HEK293 (cell line): ENCODE results near the gene ZNF608.

ENCODE experiments used
- CTCF ChIA-PET: fragments of 350-600 bp; formaldehyde crosslinking; extraction: SDS; loops from one replicate; lab custom pipeline; 2021; ENCODE audit warnings: antibody characterized with exemption; lab: Yijun Ruan, JAX
- POLR2A ChIA-PET: fragments of 300-600 bp; formaldehyde crosslinking; extraction: SDS; loops from one replicate; lab custom pipeline; 2020; ENCODE audit warnings: antibody characterized with exemption, inconsistent platforms; lab: Yijun Ruan, JAX
- H3K27ac ChIP-seq: fragments of 200-500 bp; sonication (Bioruptor generic); 2 replicates; pipeline ENCODE4 v1.5.1; 2014; ENCODE audit warnings: low read depth, low read length, control low read depth, inconsistent platforms; ENCODE audit errors: extremely low read depth
- H3K36me3 ChIP-seq, 2 experiments: fragments of 200-500 bp in 1 of 2; sonication (Bioruptor generic) in 1 of 2; 1 replicate in 1 of 2; 2 replicates in 1 of 2; pipeline ENCODE4 v1.5.1; 2014 to 2017; ENCODE audit warnings: inconsistent platforms in 2 of 2, low read length in 2 of 2; ENCODE audit not compliant: control insufficient read depth in 2 of 2, insufficient read depth in 1 of 2
- H3K4me1 ChIP-seq: fragments of 200-500 bp; sonication (Bioruptor generic); 2 replicates; pipeline ENCODE4 v1.5.1; 2014; ENCODE audit warnings: mild to moderate bottlenecking, low read length, inconsistent platforms; ENCODE audit not compliant: control insufficient read depth, insufficient read depth
- H3K4me3 ChIP-seq: 2 replicates; pipeline ENCODE4 v1.5.1; 2011; ENCODE audit warnings: low read depth, mild to moderate bottlenecking, control low read depth, low read length, moderate library complexity
- H3K9me3 ChIP-seq: fragments of 200-500 bp; sonication (Bioruptor generic); 2 replicates; pipeline ENCODE4 v1.5.1; 2014; ENCODE audit warnings: low read depth, low read length, inconsistent platforms; ENCODE audit not compliant: control insufficient read depth, insufficient read depth
- KLF10 ChIP-seq: fragments of 450-650 bp; IDR thresholded peaks from 2 replicates; pipeline ENCODE4 v1.5.1; 2018; ENCODE audit warnings: missing biosample characterization, mild to moderate bottlenecking, missing genetic modification characterization
- KLF16 ChIP-seq: fragments of 450-650 bp; formaldehyde crosslinking; IDR thresholded peaks from 2 replicates; pipeline ENCODE4 v1.5.1; 2017; ENCODE audit warnings: missing biosample characterization, missing genetic modification characterization
- KLF9 ChIP-seq: fragments of 450-650 bp; formaldehyde crosslinking; IDR thresholded peaks from 2 replicates; pipeline ENCODE4 v1.5.1; 2016; ENCODE audit warnings: missing biosample characterization, missing genetic modification characterization, low read depth
- MZF1 ChIP-seq: fragments of 450-650 bp; formaldehyde crosslinking; IDR thresholded peaks from 2 replicates; pipeline ENCODE4 v1.5.1; 2017; ENCODE audit warnings: missing biosample characterization, missing genetic modification characterization, borderline replicate concordance
- SP2 ChIP-seq: fragments of 450-650 bp; formaldehyde crosslinking; IDR thresholded peaks from 2 replicates; pipeline ENCODE4 v1.5.1; 2016; ENCODE audit warnings: missing biosample characterization, missing genetic modification characterization
- SP3 ChIP-seq: fragments of 450-650 bp; formaldehyde crosslinking; IDR thresholded peaks from 2 replicates; pipeline ENCODE4 v1.5.1; 2016; ENCODE audit warnings: missing biosample characterization, missing genetic modification characterization
- TRIM28 ChIP-seq: IDR thresholded peaks from 2 replicates; pipeline ENCODE4 v1.6.1; 2011; ENCODE audit warnings: low read length, control low read depth, borderline replicate concordance
- WT1 ChIP-seq: fragments of 450-650 bp; formaldehyde crosslinking; IDR thresholded peaks from 2 replicates; pipeline ENCODE4 v1.5.1; 2016; ENCODE audit warnings: missing biosample characterization, missing genetic modification characterization
- ZBTB1 ChIP-seq: fragments of 450-650 bp; formaldehyde crosslinking; IDR thresholded peaks from 2 replicates; pipeline ENCODE4 v1.5.1; 2016; ENCODE audit warnings: missing biosample characterization, missing genetic modification characterization
- ZBTB20 ChIP-seq: fragments of 450-650 bp; formaldehyde crosslinking; IDR thresholded peaks from 2 replicates; pipeline ENCODE4 v1.5.1; 2016; ENCODE audit warnings: missing biosample characterization, missing genetic modification characterization
- ZIC2 ChIP-seq: fragments of 450-650 bp; formaldehyde crosslinking; IDR thresholded peaks from 2 replicates; pipeline ENCODE4 v1.5.1; 2016; ENCODE audit warnings: missing biosample characterization, missing genetic modification characterization
- ZNF184 ChIP-seq: fragments of 450-650 bp; IDR thresholded peaks from 2 replicates; pipeline ENCODE4 v1.5.1; 2018; ENCODE audit warnings: missing biosample characterization, mild to moderate bottlenecking, missing genetic modification characterization
- ZNF2 ChIP-seq: fragments of 450-650 bp; formaldehyde crosslinking; IDR thresholded peaks from 2 replicates; pipeline ENCODE4 v1.5.1; 2016; ENCODE audit warnings: missing biosample characterization, missing genetic modification characterization
- ZNF23 ChIP-seq: fragments of 450-650 bp; formaldehyde crosslinking; IDR thresholded peaks from 2 replicates; pipeline ENCODE4 v1.5.1; 2016; ENCODE audit warnings: missing biosample characterization, missing genetic modification characterization, borderline replicate concordance
- ZNF239 ChIP-seq: fragments of 450-650 bp; formaldehyde crosslinking; IDR thresholded peaks from 2 replicates; pipeline ENCODE4 v1.5.1; 2016; ENCODE audit warnings: missing biosample characterization, missing genetic modification characterization
- ZNF324 ChIP-seq: fragments of 450-650 bp; formaldehyde crosslinking; IDR thresholded peaks from 2 replicates; pipeline ENCODE4 v1.5.1; 2016; ENCODE audit warnings: missing biosample characterization, missing genetic modification characterization
- ZNF350 ChIP-seq: fragments of 450-650 bp; formaldehyde crosslinking; IDR thresholded peaks from 2 replicates; pipeline ENCODE4 v1.5.0; 2017; ENCODE audit warnings: missing biosample characterization, mild to moderate bottlenecking, missing genetic modification characterization
- ZNF366 ChIP-seq: fragments of 450-650 bp; formaldehyde crosslinking; conservative IDR thresholded peaks from 2 replicates; pipeline ENCODE4 v1.5.1; 2016; ENCODE audit warnings: missing biosample characterization, missing genetic modification characterization
- ZNF426 ChIP-seq: fragments of 450-650 bp; formaldehyde crosslinking; IDR thresholded peaks from 2 replicates; pipeline ENCODE4 v1.5.1; 2017; ENCODE audit warnings: missing biosample characterization, missing genetic modification characterization, mild to moderate bottlenecking, inconsistent platforms, moderate library complexity
- ZNF473 ChIP-seq: fragments of 450-650 bp; formaldehyde crosslinking; IDR thresholded peaks from 2 replicates; pipeline ENCODE4 v1.5.1; 2017; ENCODE audit warnings: missing biosample characterization, missing genetic modification characterization
- ZNF544 ChIP-seq: fragments of 450-650 bp; formaldehyde crosslinking; IDR thresholded peaks from 2 replicates; pipeline ENCODE4 v1.5.0; 2017; ENCODE audit warnings: missing biosample characterization, missing genetic modification characterization
- ZNF596 ChIP-seq: fragments of 450-650 bp; IDR thresholded peaks from 2 replicates; pipeline ENCODE4 v1.5.0; 2018; ENCODE audit warnings: missing biosample characterization, mild to moderate bottlenecking, missing genetic modification characterization, moderate library complexity
- ZNF660 ChIP-seq: fragments of 450-650 bp; IDR thresholded peaks from 2 replicates; pipeline ENCODE4 v1.5.1; 2018; ENCODE audit warnings: missing biosample characterization, mild to moderate bottlenecking, missing genetic modification characterization
- ZNF791 ChIP-seq: fragments of 450-650 bp; formaldehyde crosslinking; IDR thresholded peaks from 2 replicates; pipeline ENCODE4 v1.5.1; 2016; ENCODE audit warnings: missing biosample characterization, missing genetic modification characterization
- TF ChIP-seq, protein P1 (sequence below): fragments of 450-650 bp; formaldehyde crosslinking; IDR thresholded peaks from 2 replicates; pipeline ENCODE4 v1.5.1; 2016; ENCODE audit warnings: missing biosample characterization, missing genetic modification characterization
- TF ChIP-seq, protein P2 (sequence below): fragments of 450-650 bp; formaldehyde crosslinking; IDR thresholded peaks from 2 replicates; pipeline ENCODE4 v1.5.1; 2017; ENCODE audit warnings: missing biosample characterization, missing genetic modification characterization
- TF ChIP-seq, protein P3 (sequence below): fragments of 450-650 bp; formaldehyde crosslinking; IDR thresholded peaks from 2 replicates; pipeline ENCODE4; 2016; ENCODE audit warnings: missing biosample characterization, missing genetic modification characterization
- TF ChIP-seq, protein P4 (sequence below): fragments of 450-650 bp; formaldehyde crosslinking; IDR thresholded peaks from 2 replicates; pipeline ENCODE4 v1.5.1; 2016; ENCODE audit warnings: missing biosample characterization, missing genetic modification characterization

The ZNF608 gene

DNA sequence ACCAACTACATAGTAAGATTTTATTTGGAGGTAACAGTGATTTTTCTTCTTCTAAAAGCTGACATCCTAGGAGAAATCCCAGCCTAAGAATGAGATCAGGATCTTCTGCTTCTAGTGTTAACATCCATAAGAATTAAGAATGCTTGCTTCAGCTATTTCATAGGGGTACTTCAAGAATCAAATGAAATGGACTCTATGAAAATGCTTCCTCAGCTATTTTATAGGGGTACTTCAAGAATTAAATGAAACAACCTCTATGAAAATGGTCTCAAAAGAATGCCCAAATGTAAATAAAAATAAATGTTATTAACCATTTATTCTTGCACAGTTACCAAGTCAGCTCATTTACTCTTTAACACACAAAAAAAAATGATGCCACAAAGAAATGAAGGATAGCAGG, 31.5 kb downstream of the ZNF608 start (continued):
- TF ChIP-seq ZNF324 (tag by site-specific recombination) (no peak), WT1 (tag by site-specific recombination) (no peak), KLF10 (tag by site-specific recombination) (no peak), ZNF473 (tag by site-specific recombination) (no peak), TRIM28 (no peak)

DNA sequence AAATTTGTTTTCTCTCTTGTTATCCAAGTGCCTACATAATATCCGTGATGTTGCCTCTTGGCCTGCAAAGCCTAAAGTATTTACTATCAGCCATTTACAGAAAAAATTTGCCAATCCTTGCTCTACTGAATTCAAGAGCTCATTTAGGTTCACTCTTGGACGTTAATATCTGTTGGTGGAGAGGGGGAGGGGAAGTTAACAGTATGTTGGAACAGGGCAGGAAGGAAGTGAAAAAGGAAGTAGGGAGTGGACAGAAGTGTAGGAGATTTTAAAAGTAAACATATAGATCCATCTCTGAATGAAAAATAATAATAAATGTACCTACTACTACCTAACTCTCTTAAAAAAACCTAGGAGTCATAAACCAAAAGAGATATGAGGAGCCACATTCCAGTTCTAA, 32.8 kb downstream of the ZNF608 start:
- POLR2A ChIA-PET = no interaction called here
- CTCF ChIA-PET = no interaction called here
- TF ChIP-seq, protein P1, sequence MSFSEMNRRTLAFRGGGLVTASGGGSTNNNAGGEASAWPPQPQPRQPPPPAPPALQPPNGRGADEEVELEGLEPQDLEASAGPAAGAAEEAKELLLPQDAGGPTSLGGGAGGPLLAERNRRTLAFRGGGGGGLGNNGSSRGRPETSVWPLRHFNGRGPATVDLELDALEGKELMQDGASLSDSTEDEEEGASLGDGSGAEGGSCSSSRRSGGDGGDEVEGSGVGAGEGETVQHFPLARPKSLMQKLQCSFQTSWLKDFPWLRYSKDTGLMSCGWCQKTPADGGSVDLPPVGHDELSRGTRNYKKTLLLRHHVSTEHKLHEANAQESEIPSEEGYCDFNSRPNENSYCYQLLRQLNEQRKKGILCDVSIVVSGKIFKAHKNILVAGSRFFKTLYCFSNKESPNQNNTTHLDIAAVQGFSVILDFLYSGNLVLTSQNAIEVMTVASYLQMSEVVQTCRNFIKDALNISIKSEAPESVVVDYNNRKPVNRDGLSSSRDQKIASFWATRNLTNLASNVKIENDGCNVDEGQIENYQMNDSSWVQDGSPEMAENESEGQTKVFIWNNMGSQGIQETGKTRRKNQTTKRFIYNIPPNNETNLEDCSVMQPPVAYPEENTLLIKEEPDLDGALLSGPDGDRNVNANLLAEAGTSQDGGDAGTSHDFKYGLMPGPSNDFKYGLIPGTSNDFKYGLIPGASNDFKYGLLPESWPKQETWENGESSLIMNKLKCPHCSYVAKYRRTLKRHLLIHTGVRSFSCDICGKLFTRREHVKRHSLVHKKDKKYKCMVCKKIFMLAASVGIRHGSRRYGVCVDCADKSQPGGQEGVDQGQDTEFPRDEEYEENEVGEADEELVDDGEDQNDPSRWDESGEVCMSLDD = no peak
- no peak for TF ChIP-seq ZNF791 (tag by site-specific recombination)
- TF ChIP-seq ZNF426 (tag by site-specific recombination) = no peak
- TF ChIP-seq ZNF23 = no peak
- no peak for TF ChIP-seq ZNF350 (tag by site-specific recombination)
- TF ChIP-seq ZBTB1 (tag by site-specific recombination) = no peak
- no peak for TF ChIP-seq ZNF239
- TF ChIP-seq ZNF660 = no peak
- TF ChIP-seq ZNF184 (tag by site-specific recombination) = no peak
- no peak for TF ChIP-seq KLF9
- TF ChIP-seq SP2 = no peak
- TF ChIP-seq, protein P2, sequence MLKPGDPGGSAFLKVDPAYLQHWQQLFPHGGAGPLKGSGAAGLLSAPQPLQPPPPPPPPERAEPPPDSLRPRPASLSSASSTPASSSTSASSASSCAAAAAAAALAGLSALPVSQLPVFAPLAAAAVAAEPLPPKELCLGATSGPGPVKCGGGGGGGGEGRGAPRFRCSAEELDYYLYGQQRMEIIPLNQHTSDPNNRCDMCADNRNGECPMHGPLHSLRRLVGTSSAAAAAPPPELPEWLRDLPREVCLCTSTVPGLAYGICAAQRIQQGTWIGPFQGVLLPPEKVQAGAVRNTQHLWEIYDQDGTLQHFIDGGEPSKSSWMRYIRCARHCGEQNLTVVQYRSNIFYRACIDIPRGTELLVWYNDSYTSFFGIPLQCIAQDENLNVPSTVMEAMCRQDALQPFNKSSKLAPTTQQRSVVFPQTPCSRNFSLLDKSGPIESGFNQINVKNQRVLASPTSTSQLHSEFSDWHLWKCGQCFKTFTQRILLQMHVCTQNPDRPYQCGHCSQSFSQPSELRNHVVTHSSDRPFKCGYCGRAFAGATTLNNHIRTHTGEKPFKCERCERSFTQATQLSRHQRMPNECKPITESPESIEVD (tag by site-specific recombination) = no peak
- TF ChIP-seq TRIM28 = no peak
- TF ChIP-seq SP3 (tag by site-specific recombination) = no peak
- no peak for TF ChIP-seq ZIC2 (tag by site-specific recombination)
- TF ChIP-seq, all 188 proteins: peak for 0

DNA sequence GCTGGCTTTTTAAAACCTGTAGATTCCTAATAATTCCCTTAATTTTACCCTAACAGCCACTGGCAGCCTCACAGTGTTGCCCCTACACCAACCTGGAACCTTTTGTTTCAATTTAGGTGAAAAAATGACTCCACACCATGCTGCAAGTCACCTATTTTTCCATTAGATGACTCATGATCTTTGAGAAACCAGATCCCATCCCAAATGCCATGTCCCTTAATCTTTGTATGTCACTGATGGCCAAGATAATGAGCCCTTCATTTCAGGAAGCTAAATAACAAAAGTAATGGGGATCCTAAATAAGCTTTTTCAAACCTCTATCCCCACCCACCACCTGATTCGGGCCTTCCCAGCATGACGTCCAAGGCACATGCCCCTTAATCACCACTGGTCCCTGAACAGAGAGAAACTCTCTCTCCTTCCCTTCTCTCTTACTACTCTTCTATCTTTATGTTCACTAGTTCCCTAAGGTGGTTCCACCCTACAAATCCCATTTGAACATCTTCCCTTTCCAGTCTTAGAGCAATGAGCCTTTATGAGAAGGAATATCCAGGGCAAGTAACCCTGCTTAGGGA, 33.6 kb downstream of the ZNF608 start:
- H3K36me3 ChIP-seq = no peaks in the 10 kb centered on the region
- no peak overlapping the region; the same call in 1 of the 2 replicates for H3K27ac ChIP-seq
- H3K9me3 ChIP-seq = no peaks in the 10 kb centered on the region
- no peak overlapping the region for H3K4me3 ChIP-seq
- POLR2A ChIA-PET = no interaction called here
- CTCF ChIA-PET = no interaction called here
- H3K4me1 ChIP-seq = peaks cover 33% of the 10 kb centered on the region
- TF ChIP-seq SP3 (tag by site-specific recombination) (peak; percentile 36), KLF16 (no peak), ZNF366 (tag by site-specific recombination) (peak; percentile 53), MZF1 (tag by site-specific recombination) (0 out of 2 replicates have a peak, but pooled peaks have one; percentile 44), ZNF2 (tag by site-specific recombination) (no peak), ZNF596 (tag by site-specific recombination) (0 out of 2 replicates have a peak, but pooled peaks have one; percentile 33), ZNF544 (tag by site-specific recombination) (no peak), ZBTB20 (tag by site-specific recombination) (no peak)
- TF ChIP-seq, protein P3, sequence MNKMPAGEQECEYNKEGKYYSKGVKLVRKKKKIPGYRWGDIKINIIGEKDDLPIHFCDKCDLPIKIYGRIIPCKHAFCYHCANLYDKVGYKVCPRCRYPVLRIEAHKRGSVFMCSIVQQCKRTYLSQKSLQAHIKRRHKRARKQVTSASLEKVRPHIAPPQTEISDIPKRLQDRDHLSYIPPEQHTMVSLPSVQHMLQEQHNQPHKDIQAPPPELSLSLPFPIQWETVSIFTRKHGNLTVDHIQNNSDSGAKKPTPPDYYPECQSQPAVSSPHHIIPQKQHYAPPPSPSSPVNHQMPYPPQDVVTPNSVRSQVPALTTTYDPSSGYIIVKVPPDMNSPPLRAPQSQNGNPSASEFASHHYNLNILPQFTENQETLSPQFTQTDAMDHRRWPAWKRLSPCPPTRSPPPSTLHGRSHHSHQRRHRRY (tag by site-specific recombination) = no peak
- TF ChIP-seq, protein P4, sequence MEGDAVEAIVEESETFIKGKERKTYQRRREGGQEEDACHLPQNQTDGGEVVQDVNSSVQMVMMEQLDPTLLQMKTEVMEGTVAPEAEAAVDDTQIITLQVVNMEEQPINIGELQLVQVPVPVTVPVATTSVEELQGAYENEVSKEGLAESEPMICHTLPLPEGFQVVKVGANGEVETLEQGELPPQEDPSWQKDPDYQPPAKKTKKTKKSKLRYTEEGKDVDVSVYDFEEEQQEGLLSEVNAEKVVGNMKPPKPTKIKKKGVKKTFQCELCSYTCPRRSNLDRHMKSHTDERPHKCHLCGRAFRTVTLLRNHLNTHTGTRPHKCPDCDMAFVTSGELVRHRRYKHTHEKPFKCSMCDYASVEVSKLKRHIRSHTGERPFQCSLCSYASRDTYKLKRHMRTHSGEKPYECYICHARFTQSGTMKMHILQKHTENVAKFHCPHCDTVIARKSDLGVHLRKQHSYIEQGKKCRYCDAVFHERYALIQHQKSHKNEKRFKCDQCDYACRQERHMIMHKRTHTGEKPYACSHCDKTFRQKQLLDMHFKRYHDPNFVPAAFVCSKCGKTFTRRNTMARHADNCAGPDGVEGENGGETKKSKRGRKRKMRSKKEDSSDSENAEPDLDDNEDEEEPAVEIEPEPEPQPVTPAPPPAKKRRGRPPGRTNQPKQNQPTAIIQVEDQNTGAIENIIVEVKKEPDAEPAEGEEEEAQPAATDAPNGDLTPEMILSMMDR = no peak

More for the DNA sequence above, 32.8 kb downstream of the ZNF608 start:
- Histone ChIP-seq H3K4me1 (peaks cover 33% of the 10 kb centered on the region), H3K4me3 (no peak overlapping the region), H3K9me3 (no peaks in the 10 kb centered on the region), H3K36me3 (no peaks in the 10 kb centered on the region), H3K27ac (no peak overlapping the region)
